GM12878 (cell line): ENCODE measurements around the gene ZBTB33. TPM values are rescaled to one million over a fixed set of nuclear protein-coding genes. Genes with fewer than 3 reads are reported as not detected.

ENCODE experiments used
- ATAC-seq: fragments of 200-7000 bp; cut with Tn5 transposase; 3 replicates; pipeline ENCODE4 v1.9.1; 2020; ENCODE audit warnings: mild to moderate bottlenecking, moderate library complexity
- BruUV-seq: library from RNA; stranded (reverse); fragments of 400-500 nt; replicated peaks from 2 replicates; lab custom pipeline; 2021; lab: Mats Ljungman, UMichigan
- CTCF ChIA-PET: fragments of 300-600 bp; sonication (Branson Sonifier 250); formaldehyde crosslinking; extraction: SDS; loops from one replicate; lab custom pipeline; 2021; ENCODE audit warnings: inconsistent platforms; lab: Yijun Ruan, JAX
- POLR2A ChIA-PET: fragments of 350-600 bp; formaldehyde crosslinking; extraction: SDS; loops from one replicate; lab custom pipeline; 2021; ENCODE audit warnings: inconsistent platforms; lab: Charles Lee
- RAD21 ChIA-PET: fragments of 300-600 bp; sonication (Branson Sonifier 250); formaldehyde crosslinking; loops from one replicate; lab custom pipeline; 2023; ENCODE audit warnings: antibody characterized with exemption; ENCODE audit not compliant: unreplicated experiment; lab: Charles Lee
- SMC1A ChIA-PET: fragments of 300-600 bp; sonication (Branson Sonifier 250); formaldehyde crosslinking; loops from one replicate; lab custom pipeline; 2023; ENCODE audit not compliant: unreplicated experiment, uncharacterized antibody; lab: Charles Lee
- DNase-seq: peaks from one replicate; pipeline ENCODE4 v3.0.0-alpha.2; 2011; ENCODE audit warnings: low read depth, low spot score
- FAIRE-seq: peaks from 3 replicates; lab custom pipeline; 2011; peaks lifted over from hg19 to GRCh38; lab: Jason Lieb, UNC
- H2AFZ ChIP-seq: 2 replicates; pipeline ENCODE4 v1.6.0; 2011; ENCODE audit warnings: low read depth, low read length, control low read depth; ENCODE audit not compliant: control insufficient read depth
- H3K27ac ChIP-seq: 2 replicates; pipeline ENCODE4 v1.5.1; 2011; ENCODE audit warnings: control low read depth; ENCODE audit not compliant: control insufficient read depth, insufficient read depth
- H3K27me3 ChIP-seq, 2 experiments: replicated peaks in 1 of 2; 2 replicates each; pipeline versions ENCODE4 v1.6.0 to v1.6.1; 2011; ENCODE audit warnings: low read length in 1 of 2; ENCODE audit not compliant: control insufficient read depth in 2 of 2, insufficient read depth in 2 of 2
- H3K36me3 ChIP-seq, 2 experiments: 2 replicates each; pipeline ENCODE4 v1.5.1; 2011; ENCODE audit warnings: low read length in 1 of 2; ENCODE audit not compliant: control insufficient read depth in 2 of 2, insufficient read depth in 2 of 2
- H3K4me1 ChIP-seq: 2 replicates; pipeline ENCODE4 v1.6.1; 2011; ENCODE audit warnings: mild to moderate bottlenecking, low read length, moderate library complexity, mixed read lengths; ENCODE audit not compliant: control insufficient read depth, insufficient read depth
- H3K4me2 ChIP-seq: 2 replicates; pipeline ENCODE4 v1.6.0; 2011; ENCODE audit warnings: control low read depth; ENCODE audit not compliant: control insufficient read depth, insufficient read depth
- H3K4me3 ChIP-seq: fragments of 200-600 bp; sonication (generic); 2 replicates; pipeline ENCODE4 v1.5.1; 2016
- H3K79me2 ChIP-seq: 2 replicates; pipeline ENCODE4 v1.6.0; 2011; ENCODE audit warnings: low read length; ENCODE audit not compliant: control insufficient read depth, insufficient read depth
- H3K9ac ChIP-seq: 2 replicates; pipeline ENCODE4 v1.8.0; 2011; ENCODE audit warnings: low read length, control low read depth, mixed read lengths; ENCODE audit not compliant: control insufficient read depth, insufficient read depth
- H3K9me3 ChIP-seq: replicated peaks from 3 replicates; pipeline ENCODE4 v1.5.1; 2011; ENCODE audit warnings: mild to moderate bottlenecking, low read length; ENCODE audit not compliant: control insufficient read depth, insufficient read depth
- H4K20me1 ChIP-seq: 2 replicates; pipeline ENCODE4 v1.6.0; 2011; ENCODE audit not compliant: control insufficient read depth, insufficient read depth
- BACH1 ChIP-seq: fragments of 450-650 bp; IDR thresholded peaks from 2 replicates; pipeline ENCODE4 v1.6.1; 2017; ENCODE audit warnings: mild to moderate bottlenecking, borderline replicate concordance
- CEBPB ChIP-seq, 2 experiments: fragments of 150-350 bp in 1 of 2; IDR thresholded peaks; 2 replicates each; pipeline ENCODE4 v1.6.1; 2012 to 2014; ENCODE audit warnings: low read depth in 2 of 2, low read length in 2 of 2, borderline replicate concordance in 1 of 2, inconsistent platforms in 1 of 2
- CHD1 ChIP-seq: IDR thresholded peaks from 2 replicates; pipeline ENCODE4 v1.6.1; 2012; ENCODE audit warnings: low read depth, low read length, improper control_type of control experiment
- DPF2 ChIP-seq: fragments of 450-650 bp; IDR thresholded peaks from 2 replicates; pipeline ENCODE4 v1.6.1; 2017; ENCODE audit warnings: mild to moderate bottlenecking
- ESRRA ChIP-seq: IDR thresholded peaks from 2 replicates; pipeline ENCODE4 v1.6.1; 2012; ENCODE audit warnings: mild to moderate bottlenecking, low read length, improper control_type of control experiment
- HDAC6 ChIP-seq: fragments of 200-600 bp; sonication (generic); IDR thresholded peaks from one replicate; pipeline ENCODE4 v1.8.0; 2017; ENCODE audit warnings: antibody characterized with exemption; ENCODE audit not compliant: unreplicated experiment
- MXI1 ChIP-seq: fragments of 150-350 bp; IDR thresholded peaks from 2 replicates; pipeline ENCODE4 v1.6.1; 2011; ENCODE audit warnings: low read depth, mild to moderate bottlenecking, inconsistent platforms, low read length, improper control_type of control experiment
- MYC ChIP-seq: IDR thresholded peaks from 2 replicates; pipeline ENCODE4 v1.6.1; 2011; ENCODE audit warnings: mild to moderate bottlenecking, low read length, moderate library complexity, inconsistent platforms; ENCODE audit not compliant: insufficient read depth, insufficient replicate concordance, insufficient read length, severe bottlenecking
- NR2C1 ChIP-seq: fragments of 450-650 bp; IDR thresholded peaks from 2 replicates; pipeline ENCODE4 v1.6.1; 2017; ENCODE audit warnings: antibody characterized with exemption, mild to moderate bottlenecking, moderate library complexity
- NR2C2 ChIP-seq: IDR thresholded peaks from 2 replicates; pipeline ENCODE4 v1.6.1; 2011; ENCODE audit warnings: borderline replicate concordance, low read depth; ENCODE audit not compliant: control insufficient read depth, insufficient read length
- RUNX3 ChIP-seq: IDR thresholded peaks from 2 replicates; pipeline ENCODE4 v1.6.1; 2012; ENCODE audit warnings: low read length, inconsistent platforms
- SMAD5 ChIP-seq: IDR thresholded peaks from 2 replicates; pipeline ENCODE4 v1.6.1; 2016; ENCODE audit warnings: antibody characterized with exemption, low read depth
- SPI1 ChIP-seq: IDR thresholded peaks from 2 replicates; pipeline ENCODE4 v1.6.1; 2011; ENCODE audit warnings: low read depth, mild to moderate bottlenecking, low read length, moderate library complexity, borderline replicate concordance; ENCODE audit not compliant: insufficient read depth
- WRNIP1 ChIP-seq: IDR thresholded peaks from 2 replicates; pipeline ENCODE4 v1.6.1; 2011; ENCODE audit warnings: low read depth, low read length, improper control_type of control experiment, borderline replicate concordance
- ZNF622 ChIP-seq: fragments of 450-650 bp; IDR thresholded peaks from 2 replicates; pipeline ENCODE4 v1.6.1; 2017; ENCODE audit warnings: mild to moderate bottlenecking, inconsistent platforms
- ZZZ3 ChIP-seq: IDR thresholded peaks from 2 replicates; pipeline ENCODE4 v1.6.1; 2011; ENCODE audit warnings: low read depth; ENCODE audit not compliant: control insufficient read depth, insufficient read length
- WGBS: methylation state at CpG from one replicate; pipeline ENCODE4 v1.1.6; 2016; ENCODE audit warnings: low lambda C conversion rate; ENCODE audit not compliant: insufficient replicate concordance, insufficient coverage; ENCODE audit errors: missing lambda C conversion rate; 5-methylcytosine and 5-hydroxymethylcytosine counted together
- in situ Hi-C: fragments of 300-500 bp; cut with MboI; formaldehyde crosslinking; loops from 9 replicates; pipeline ENCODE4 v1.14.3; 2018; ENCODE audit warnings: mixed read lengths
- intact Hi-C: fragments of 100-400 bp; cut with micrococcal nuclease; formaldehyde crosslinking; loops from one replicate; pipeline ENCODE4 v1.14.2; 2022; ENCODE audit not compliant: unreplicated experiment
- polyA plus RNA-seq, 11 experiments: library from polyadenylated mRNA; depleted of rRNA in 4 of 11; unstranded in 6 of 11; stranded (reverse) in 5 of 11; fragments of >200 nt; fragmentation: Nextera tagmentation in 4 of 11; fragmentation: Illumina TruSeq in 1 of 11; extraction: Ambion mirVana in 4 of 11; extraction: Trizol in 1 of 11; gene quantifications; 1 replicate in 1 of 11; 2 replicates in 10 of 11; pipeline versions ENCODE4 v1.2.1 to v1.2.3, GENCODE V29; 2011 to 2016; ENCODE audit warnings: inconsistent platforms in 2 of 11, missing spikeins in 2 of 11, low read depth in 1 of 11
- total RNA-seq, 4 experiments: library from RNA; depleted of rRNA in 3 of 4; stranded (reverse); fragments of >200 nt in 3 of 4; fragmentation: Illumina TruSeq in 1 of 4; extraction: Trizol in 1 of 4; gene quantifications; 2 replicates each; pipeline versions ENCODE4 v1.2.1 to v1.2.3, GENCODE V29; 2013 to 2021
- TF ChIP-seq, protein P1 (sequence below): fragments of 450-650 bp; IDR thresholded peaks from 2 replicates; pipeline ENCODE4 v1.6.1; 2017; ENCODE audit warnings: mild to moderate bottlenecking
- TF ChIP-seq, protein P2 (sequence below): fragments of 450-650 bp; IDR thresholded peaks from 2 replicates; pipeline ENCODE4 v1.6.1; 2017; ENCODE audit warnings: low read depth, mild to moderate bottlenecking, moderate library complexity

The ZBTB33 gene
- total and polyA plus RNA-seq, 10 of the 15 experiments (the other 5 are each of a cell fraction or from before 2014, with no cell fraction given): 5.2 to 26.3 (median 18.3) TPM

DNA sequence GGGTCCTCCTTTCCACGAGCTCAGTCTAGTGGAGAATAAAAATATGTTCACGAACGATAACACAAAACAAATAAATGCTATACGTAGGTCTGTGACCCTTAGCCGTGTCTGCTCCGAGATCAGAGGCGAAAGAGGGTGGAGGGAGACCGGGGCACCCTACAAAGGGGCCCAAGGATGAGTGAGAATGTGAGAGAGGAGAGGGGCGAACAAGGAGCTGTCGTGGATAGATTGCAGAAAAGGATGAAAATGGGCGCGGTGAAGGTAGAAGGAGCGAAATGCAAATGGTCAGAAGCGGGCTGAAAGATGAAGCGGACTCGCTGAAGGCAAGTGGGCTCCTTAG, 6.2 kb upstream of the ZBTB33 start:
- peak overlapping the region; percentile 73 for H3K9ac ChIP-seq
- no peaks in the 10 kb centered on the region for H3K27me3 ChIP-seq
- ChIA-PET POLR2A (interaction anchor here (0.9 kb wide), 1 partner anchor 65 kb away, joined by 4 read pairs; no protein-coding TSS in a partner anchor), SMC1A (interaction anchor here (0.7 kb wide), 1 partner anchor 17 kb away, joined by 3 read pairs; no protein-coding TSS in a partner anchor), RAD21 (interaction anchor here (1.8 kb wide), 1 partner anchor 65 kb away, joined by 5 read pairs; no protein-coding TSS in a partner anchor), CTCF (interaction anchor here (0.9 to 1.0 kb wide), 2 partner anchors 30 to 65 kb away, joined by 3 read pairs; no protein-coding TSS in a partner anchor)
- intact Hi-C loops (loop anchor here (10.0 kb wide), 1 partner anchor 210 kb away; no protein-coding TSS in a partner anchor), in situ Hi-C loops (no loop called here)
- no peaks in the 10 kb centered on the region for H4K20me1 ChIP-seq
- no peaks in the 10 kb centered on the region for H3K9me3 ChIP-seq
- TF ChIP-seq, protein P1, sequence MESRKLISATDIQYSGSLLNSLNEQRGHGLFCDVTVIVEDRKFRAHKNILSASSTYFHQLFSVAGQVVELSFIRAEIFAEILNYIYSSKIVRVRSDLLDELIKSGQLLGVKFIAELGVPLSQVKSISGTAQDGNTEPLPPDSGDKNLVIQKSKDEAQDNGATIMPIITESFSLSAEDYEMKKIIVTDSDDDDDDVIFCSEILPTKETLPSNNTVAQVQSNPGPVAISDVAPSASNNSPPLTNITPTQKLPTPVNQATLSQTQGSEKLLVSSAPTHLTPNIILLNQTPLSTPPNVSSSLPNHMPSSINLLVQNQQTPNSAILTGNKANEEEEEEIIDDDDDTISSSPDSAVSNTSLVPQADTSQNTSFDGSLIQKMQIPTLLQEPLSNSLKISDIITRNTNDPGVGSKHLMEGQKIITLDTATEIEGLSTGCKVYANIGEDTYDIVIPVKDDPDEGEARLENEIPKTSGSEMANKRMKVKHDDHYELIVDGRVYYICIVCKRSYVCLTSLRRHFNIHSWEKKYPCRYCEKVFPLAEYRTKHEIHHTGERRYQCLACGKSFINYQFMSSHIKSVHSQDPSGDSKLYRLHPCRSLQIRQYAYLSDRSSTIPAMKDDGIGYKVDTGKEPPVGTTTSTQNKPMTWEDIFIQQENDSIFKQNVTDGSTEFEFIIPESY: no peak
- TF ChIP-seq CHD1 (no peak), NR2C1 (no peak), ZZZ3 (no peak), MYC (no peak), SPI1 (no peak), ZNF622 (no peak), WRNIP1 (no peak), CEBPB (IDR thresholded peaks at IDR 0.05; ENCODE audit: borderline replicate concordance in 1 of 2, low read depth in 2 of 2, low read length in 2 of 2) (no peak), RUNX3 (no peak), DPF2 (no peak), MXI1 (no peak), SMAD5 (no peak), ESRRA (no peak), BACH1 (no peak), NR2C2 (no peak), HDAC6 (no peak)
- TF ChIP-seq, protein P2, sequence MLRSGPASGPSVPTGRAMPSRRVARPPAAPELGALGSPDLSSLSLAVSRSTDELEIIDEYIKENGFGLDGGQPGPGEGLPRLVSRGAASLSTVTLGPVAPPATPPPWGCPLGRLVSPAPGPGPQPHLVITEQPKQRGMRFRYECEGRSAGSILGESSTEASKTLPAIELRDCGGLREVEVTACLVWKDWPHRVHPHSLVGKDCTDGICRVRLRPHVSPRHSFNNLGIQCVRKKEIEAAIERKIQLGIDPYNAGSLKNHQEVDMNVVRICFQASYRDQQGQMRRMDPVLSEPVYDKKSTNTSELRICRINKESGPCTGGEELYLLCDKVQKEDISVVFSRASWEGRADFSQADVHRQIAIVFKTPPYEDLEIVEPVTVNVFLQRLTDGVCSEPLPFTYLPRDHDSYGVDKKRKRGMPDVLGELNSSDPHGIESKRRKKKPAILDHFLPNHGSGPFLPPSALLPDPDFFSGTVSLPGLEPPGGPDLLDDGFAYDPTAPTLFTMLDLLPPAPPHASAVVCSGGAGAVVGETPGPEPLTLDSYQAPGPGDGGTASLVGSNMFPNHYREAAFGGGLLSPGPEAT: no peak
- no peaks in the 10 kb centered on the region for H3K4me1 ChIP-seq
- peak overlapping the region; percentile 71 for H3K4me3 ChIP-seq
- no peaks in the 10 kb centered on the region; a peak in 1 of 4 replicates for H3K36me3 ChIP-seq
- H2AFZ ChIP-seq: peak overlapping the region; percentile 70
- H3K79me2 ChIP-seq: peaks cover 12% of the 10 kb centered on the region
- 15% methylated on average over 16 of the region's 16 CpGs for WGBS
- no peak for FAIRE-seq
- BruUV-seq: no TSS peak
- peak overlapping the region; percentile 65 for H3K27ac ChIP-seq
- 0 out of 2 replicates have a peak overlapping the region, but pooled peaks have one; percentile 14 for H3K4me2 ChIP-seq
- no peak; the same call in 2 of the 3 replicates for ATAC-seq
- no peak for DNase-seq
